Panc1 (cell line): ENCODE data around the gene CDK17.

Experiments used
- CTCF ChIP-seq: fragments of 450-650 bp; IDR thresholded peaks from 2 replicates; pipeline ENCODE4 v1.5.1; 2017; ENCODE audit warnings: mild to moderate bottlenecking
- POLR2AphosphoS5 ChIP-seq: IDR thresholded peaks from 2 replicates; pipeline ENCODE4 v1.6.1; 2012; ENCODE audit warnings: mild to moderate bottlenecking, low read depth, low read length, moderate library complexity
- TF ChIP-seq, protein P1 (sequence below), 2 experiments: IDR thresholded peaks; 2 replicates each; pipeline ENCODE4 v1.6.1; 2011 to 2012; ENCODE audit warnings: low read depth in 2 of 2, control low read depth in 1 of 2, low read length in 1 of 2, mild to moderate bottlenecking in 1 of 2, moderate library complexity in 1 of 2; ENCODE audit not compliant: insufficient read depth in 1 of 2

DNA sequence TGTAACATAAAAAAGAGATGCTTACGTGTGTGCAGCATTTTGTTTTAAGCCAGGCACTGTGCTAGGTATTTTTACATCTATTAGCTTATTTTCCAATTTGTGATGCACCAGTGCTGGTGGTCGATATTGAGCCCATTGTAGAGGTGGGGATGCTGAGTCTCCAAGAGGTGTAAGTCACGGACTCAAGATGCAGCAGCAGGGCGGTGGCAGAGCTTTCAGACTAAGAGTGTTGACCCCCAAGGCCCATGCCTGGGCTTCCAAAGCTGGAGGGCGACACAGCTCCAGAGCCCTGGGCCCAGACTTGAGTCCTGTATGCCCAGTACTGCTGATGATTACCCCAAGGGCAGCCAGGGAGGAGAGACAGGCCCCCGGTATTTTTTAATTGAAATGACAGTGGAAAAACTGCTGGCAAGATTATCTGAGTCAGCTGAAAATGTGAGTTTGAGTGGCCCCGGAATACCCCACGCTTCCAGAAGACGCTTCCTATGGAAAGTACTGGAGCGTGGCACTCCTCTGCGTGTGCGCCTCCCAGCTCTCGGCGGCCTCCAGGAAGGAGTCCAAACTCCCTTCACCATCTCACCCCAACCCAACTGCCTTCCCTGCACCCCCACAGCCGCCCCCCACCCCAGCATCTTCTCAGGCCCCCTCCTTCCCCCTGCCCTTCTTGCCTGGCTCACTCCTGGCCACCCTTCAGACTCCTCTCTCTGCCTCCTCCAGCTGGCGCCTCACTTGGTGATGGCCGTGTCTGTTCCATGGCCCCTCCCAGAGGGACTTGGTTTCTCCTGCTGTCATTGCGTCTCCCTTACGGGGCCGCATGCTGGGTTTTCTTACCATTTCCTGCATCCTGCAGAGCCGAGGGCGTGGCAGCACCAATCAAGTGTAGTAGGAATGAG is 165.4 kb downstream of the CDK17 start:
- TF ChIP-seq CTCF: no peak
- TF ChIP-seq POLR2AphosphoS5: no peak
- TF ChIP-seq, protein P1, sequence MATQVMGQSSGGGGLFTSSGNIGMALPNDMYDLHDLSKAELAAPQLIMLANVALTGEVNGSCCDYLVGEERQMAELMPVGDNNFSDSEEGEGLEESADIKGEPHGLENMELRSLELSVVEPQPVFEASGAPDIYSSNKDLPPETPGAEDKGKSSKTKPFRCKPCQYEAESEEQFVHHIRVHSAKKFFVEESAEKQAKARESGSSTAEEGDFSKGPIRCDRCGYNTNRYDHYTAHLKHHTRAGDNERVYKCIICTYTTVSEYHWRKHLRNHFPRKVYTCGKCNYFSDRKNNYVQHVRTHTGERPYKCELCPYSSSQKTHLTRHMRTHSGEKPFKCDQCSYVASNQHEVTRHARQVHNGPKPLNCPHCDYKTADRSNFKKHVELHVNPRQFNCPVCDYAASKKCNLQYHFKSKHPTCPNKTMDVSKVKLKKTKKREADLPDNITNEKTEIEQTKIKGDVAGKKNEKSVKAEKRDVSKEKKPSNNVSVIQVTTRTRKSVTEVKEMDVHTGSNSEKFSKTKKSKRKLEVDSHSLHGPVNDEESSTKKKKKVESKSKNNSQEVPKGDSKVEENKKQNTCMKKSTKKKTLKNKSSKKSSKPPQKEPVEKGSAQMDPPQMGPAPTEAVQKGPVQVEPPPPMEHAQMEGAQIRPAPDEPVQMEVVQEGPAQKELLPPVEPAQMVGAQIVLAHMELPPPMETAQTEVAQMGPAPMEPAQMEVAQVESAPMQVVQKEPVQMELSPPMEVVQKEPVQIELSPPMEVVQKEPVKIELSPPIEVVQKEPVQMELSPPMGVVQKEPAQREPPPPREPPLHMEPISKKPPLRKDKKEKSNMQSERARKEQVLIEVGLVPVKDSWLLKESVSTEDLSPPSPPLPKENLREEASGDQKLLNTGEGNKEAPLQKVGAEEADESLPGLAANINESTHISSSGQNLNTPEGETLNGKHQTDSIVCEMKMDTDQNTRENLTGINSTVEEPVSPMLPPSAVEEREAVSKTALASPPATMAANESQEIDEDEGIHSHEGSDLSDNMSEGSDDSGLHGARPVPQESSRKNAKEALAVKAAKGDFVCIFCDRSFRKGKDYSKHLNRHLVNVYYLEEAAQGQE (IDR thresholded peaks at IDR 0.05; ENCODE audit: insufficient read depth in 1 of 2, low read depth in 2 of 2, low read length in 1 of 2): no peak
